ENCODE results near the gene ORMDL2.

Gene ORMDL2

GRCh38 chr12:55840581-55841351 is 22.9 kb downstream of the ORMDL2 start:
- DNase-seq (ENCODE audit: low spot score) = no peak
- in situ Hi-C loops (cut with MboI; ENCODE audit: low pct_unique_long_range_greater_than_20kb, low sequenced_read_pairs, unreplicated experiment) = no loop called here
- no peak for TF ChIP-seq CTCF (IDR thresholded peaks at IDR 0.05; ENCODE audit: extremely low read depth, insufficient read depth, missing control alignments)

- no peak for TF ChIP-seq CTCF (IDR thresholded peaks at IDR 0.05; ENCODE audit: extremely low read depth, insufficient read depth, missing control alignments)
- in situ Hi-C loops (cut with MboI; ENCODE audit: low pct_unique_long_range_greater_than_20kb, low sequenced_read_pairs, unreplicated experiment) = no loop called here
- DNase-seq (ENCODE audit: low spot score) = no peak
Observed at GRCh38 chr12:55842681-55843429, 25.0 kb downstream of the ORMDL2 start, which contains the start of gene MMP19. TSS of gene MMP19 (minus strand) at chr12:55842936. CDS start at chr12:55842830, 106 bp downstream.

- no peak for TF ChIP-seq CTCF (IDR thresholded peaks at IDR 0.05; ENCODE audit: extremely low read depth, insufficient read depth, missing control alignments)
- in situ Hi-C loops (cut with MboI; ENCODE audit: low pct_unique_long_range_greater_than_20kb, low sequenced_read_pairs, unreplicated experiment) = no loop called here
Observed at GRCh38 chr12:55843431-55843830, 25.6 kb downstream of the ORMDL2 start.

GRCh38 chr12:55844961-55845360 is 27.1 kb downstream of the ORMDL2 start:
- in situ Hi-C loops (cut with MboI; ENCODE audit: low pct_unique_long_range_greater_than_20kb, low sequenced_read_pairs, unreplicated experiment) = no loop called here
- no peak for TF ChIP-seq CTCF (IDR thresholded peaks at IDR 0.05; ENCODE audit: extremely low read depth, insufficient read depth, missing control alignments)

More at GRCh38 chr12:55843431-55843830, 25.6 kb downstream of the ORMDL2 start:
- no peak for DNase-seq (ENCODE audit: low spot score)

GRCh38 chr12:55845361-55845760 is 27.5 kb downstream of the ORMDL2 start:
- no peak for TF ChIP-seq CTCF (IDR thresholded peaks at IDR 0.05; ENCODE audit: extremely low read depth, insufficient read depth, missing control alignments)
- in situ Hi-C loops (cut with MboI; ENCODE audit: low pct_unique_long_range_greater_than_20kb, low sequenced_read_pairs, unreplicated experiment) = no loop called here
- DNase-seq (ENCODE audit: low spot score) = no peak

More at GRCh38 chr12:55844961-55845360, 27.1 kb downstream of the ORMDL2 start:
- no peak for DNase-seq (ENCODE audit: low spot score)

- DNase-seq (ENCODE audit: low spot score) = no peak
- no peak for TF ChIP-seq CTCF (IDR thresholded peaks at IDR 0.05; ENCODE audit: extremely low read depth, insufficient read depth, missing control alignments)
- in situ Hi-C loops (cut with MboI; ENCODE audit: low pct_unique_long_range_greater_than_20kb, low sequenced_read_pairs, unreplicated experiment) = no loop called here
Observed at GRCh38 chr12:55845785-55846496, 28.1 kb downstream of the ORMDL2 start.

Data from GM13977 (cell line).